GM12801 (cell line): ENCODE results near the gene ZNF232.

Experiments used
- CTCF ChIP-seq: IDR thresholded peaks from one replicate; pipeline ENCODE4 v1.5.1; 2011; ENCODE audit warnings: control low read depth; ENCODE audit not compliant: insufficient read length; ENCODE audit errors: extremely low read depth

The ZNF232 gene

GRCh38 chr17:5128905-5129535, 17.3 kb upstream of the ZNF232 start:
- no peak for TF ChIP-seq CTCF

DNA sequence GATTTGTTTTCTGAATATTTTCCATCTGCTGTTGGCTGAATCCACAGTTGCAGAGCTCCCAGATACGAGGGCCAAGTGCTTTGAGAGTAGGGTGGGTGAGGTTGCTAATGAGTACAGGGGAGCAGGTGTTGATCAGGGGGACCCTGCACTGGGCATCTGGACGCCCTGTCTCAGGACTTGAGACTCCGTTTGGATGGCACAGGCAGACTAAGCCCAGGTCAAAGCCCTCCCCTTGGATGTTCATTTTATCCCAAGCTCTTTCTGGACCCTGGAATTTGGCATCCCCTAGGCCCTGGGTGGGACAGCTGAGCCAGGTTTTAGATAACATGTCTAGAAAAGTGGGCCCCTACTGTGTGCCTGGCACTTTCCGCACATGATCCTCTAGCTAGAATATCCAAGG, 16.2 kb upstream of the ZNF232 start:
- no peak for TF ChIP-seq CTCF

DNA sequence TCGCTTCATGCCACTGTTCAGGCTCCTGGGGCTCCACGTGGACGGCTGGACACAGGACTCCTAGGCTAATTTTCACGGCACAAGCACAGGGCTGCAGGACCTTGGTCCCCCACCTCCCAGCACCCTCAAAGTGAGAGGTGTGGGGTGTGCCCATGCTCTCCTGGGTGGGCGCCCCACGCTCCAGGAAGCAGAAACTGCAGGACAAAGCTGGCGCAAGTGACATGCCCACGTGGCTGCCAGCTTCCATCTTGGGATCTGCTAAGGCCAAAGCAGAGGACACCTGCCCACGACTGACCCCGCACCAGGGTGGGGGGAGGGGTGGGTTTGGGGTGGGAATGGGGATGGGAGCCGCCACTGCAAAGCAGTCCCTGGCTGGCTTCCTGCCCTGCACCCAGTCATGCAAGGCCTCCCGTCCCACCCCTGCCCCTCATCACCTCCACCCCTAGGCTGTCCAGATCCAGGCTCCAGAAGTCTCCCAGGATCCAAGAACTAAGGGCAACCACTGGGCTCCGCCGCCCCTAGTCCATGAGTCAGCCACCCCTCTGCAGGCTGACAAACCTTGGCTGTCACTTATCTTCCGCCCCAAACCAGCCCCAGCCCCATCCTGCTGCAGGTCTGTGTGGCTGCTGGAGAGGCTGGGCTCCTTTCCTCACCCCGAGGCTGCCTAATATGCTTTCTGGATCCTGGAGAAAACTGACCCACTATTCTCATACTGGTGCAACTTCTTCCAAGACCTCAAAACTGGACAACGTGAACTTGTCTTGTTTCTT, 15.2 kb upstream of the ZNF232 start:
- no peak for TF ChIP-seq CTCF

- TF ChIP-seq CTCF = no peak
These were observed 11.9 kb upstream of the ZNF232 start for GRCh38 chr17:5123343-5124124.

GRCh38 chr17:5122586-5123342, 11.1 kb upstream of the ZNF232 start:
- TF ChIP-seq CTCF = no peak

DNA sequence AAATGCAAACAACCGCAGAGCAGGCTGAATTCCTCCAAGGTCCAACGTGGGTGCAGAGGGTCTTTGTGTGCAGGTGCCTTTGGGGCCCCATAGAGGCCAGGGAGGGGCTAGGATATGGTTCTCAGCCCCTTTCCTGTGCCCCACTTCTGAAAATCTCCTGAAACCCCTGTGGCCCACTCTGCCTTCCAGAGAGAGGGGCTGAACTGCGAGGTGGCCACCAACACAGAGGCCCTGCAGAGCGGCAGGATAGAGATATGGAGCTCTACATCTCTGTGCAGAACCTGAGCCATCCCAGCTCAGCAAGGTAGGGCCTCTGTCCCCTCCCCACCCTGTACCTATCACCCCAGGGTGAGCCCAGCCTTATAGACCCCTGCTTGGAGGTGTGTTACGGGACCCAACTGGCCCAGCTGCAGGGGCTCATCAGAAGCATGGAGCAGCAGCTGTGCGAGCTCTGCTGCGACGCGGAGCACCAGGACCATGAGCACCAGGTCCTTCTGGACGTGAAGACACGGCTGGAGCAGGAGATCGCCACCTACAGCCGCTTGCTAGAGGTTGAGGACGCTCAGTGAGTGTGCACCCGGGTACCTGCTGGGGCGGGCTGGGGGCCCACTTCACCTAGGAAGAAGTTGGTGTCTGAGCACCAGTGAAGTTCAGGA, 9.6 kb upstream of the ZNF232 start:
- no peak for TF ChIP-seq CTCF
